NK-92 treated with Interleukin-12 subunit alpha and Interleukin-12 subunit beta, amount 100 ng/mL, for 24 hours (cell line): ENCODE results near the gene OMD.
"Not testable (repeated sequence)": the region's sequence is repeated elsewhere in the genome, so short reads cannot be mapped to it uniquely, and the experiment has no call there.

Experiments used
- DNase-seq: peaks from one replicate; lab custom pipeline; 2025; lab: John Stamatoyannopoulos, UW

Gene OMD

DNA sequence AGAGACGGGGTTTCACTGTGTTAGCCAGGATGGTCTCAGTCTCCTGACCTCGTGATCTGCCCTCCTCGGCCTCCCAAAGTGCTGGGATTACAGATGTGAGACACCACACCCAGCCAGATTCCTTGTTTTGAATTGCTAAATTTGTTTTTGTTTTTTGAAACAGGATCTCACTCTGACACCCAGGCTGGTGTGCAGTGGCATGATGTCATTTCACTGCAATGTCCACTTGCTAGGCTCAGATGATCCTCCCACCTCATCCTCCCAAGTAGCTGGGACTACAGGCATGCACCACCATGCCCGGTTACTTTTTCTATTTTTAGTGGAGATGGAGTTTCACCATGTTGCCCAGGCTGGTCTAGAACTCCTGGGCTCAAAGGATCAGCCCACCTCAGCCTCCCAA is 13.1 kb downstream of the OMD start:
- DNase-seq = not testable (repeated sequence)

DNA sequence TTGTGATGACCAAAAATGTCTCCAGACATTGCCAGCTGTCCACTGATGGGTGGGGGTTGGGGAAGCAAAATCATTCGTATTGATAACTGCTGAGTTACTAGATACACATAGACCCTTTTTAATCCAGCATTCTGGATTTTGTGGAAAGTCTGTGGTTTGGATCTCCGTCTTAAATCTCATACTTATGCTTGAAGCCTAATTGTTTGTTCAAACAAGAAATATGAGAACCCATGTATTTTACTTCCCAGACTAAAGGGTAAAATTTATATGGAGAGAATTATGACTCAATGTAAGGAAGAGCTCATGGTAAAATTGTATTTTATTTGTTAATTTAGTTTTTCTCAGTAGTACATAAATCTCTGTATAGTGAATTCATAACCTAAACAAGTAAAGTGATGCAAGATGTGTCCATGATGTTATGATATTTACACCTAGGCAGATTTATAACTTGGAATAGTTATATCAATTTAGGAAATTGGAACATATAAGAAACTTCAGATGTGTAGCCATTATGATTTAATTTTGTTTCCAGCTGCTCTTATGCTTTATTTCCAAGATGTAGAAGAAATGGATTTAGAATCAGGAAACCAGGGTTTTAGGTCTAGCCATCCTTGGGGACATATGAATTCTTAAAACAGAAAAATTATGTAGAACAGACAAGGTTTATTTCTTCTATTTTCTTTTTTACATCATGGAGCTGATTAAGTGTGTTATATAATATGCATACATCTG is 15.4 kb downstream of the OMD start:
- no peak for DNase-seq

DNA sequence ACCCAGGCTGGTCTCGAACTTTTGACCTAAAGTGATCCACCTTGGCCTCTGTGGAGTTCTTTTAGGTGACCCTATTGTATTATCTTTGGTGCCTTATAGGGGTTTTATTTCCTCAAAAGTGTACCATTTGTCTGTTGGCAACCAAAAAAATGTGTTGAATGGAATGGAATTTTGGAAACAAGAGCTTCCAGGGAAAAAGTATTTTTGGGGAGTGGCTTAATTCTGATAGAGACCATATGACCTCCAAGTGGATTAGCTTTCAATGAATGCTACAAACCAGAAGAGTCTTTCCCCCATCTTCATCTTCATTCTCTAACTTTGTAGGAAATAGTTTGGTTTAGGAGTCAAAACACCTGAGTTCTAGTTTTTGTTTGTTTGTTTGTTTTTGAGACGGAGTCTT is 16.5 kb downstream of the OMD start:
- DNase-seq = no peak

DNA sequence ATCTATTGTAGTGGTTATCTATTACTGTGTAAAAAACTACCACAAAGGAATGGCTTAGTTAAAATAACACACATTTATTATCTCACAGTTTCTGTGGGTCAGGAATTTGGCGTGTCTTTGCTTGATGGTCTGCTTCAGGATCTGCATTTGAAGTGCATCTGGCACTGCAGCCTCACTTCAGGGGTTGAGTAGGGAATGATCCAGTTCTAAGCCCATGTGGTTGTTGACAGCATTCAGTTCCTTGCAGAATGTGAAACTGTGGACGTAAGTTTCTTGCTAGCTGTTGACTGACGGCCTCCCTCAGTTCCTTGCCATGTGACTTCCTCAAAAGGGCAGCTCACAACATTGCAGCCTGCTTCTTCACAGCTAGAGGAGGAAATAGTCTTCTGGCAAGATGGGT is 17.8 kb downstream of the OMD start:
- DNase-seq = no peak

DNA sequence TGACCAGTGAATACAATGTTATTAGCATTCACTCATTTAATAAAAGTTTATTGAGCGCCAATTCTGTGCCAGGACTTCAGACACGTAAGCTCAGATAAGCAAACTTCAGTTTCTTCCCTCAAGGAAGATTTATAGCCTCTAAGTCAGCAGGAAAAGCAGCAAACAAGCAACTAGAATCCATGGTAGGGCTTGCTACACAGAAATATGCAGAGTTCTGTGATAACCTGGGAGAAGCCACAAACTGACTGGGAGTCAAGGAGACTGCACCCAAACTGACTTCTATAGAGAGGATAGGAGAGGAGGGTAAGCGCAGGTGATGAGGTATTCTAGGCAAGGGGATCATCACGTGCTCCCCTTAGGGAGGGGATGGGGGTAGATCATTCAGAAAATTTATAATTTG is 18.5 kb downstream of the OMD start:
- DNase-seq = no peak

DNA sequence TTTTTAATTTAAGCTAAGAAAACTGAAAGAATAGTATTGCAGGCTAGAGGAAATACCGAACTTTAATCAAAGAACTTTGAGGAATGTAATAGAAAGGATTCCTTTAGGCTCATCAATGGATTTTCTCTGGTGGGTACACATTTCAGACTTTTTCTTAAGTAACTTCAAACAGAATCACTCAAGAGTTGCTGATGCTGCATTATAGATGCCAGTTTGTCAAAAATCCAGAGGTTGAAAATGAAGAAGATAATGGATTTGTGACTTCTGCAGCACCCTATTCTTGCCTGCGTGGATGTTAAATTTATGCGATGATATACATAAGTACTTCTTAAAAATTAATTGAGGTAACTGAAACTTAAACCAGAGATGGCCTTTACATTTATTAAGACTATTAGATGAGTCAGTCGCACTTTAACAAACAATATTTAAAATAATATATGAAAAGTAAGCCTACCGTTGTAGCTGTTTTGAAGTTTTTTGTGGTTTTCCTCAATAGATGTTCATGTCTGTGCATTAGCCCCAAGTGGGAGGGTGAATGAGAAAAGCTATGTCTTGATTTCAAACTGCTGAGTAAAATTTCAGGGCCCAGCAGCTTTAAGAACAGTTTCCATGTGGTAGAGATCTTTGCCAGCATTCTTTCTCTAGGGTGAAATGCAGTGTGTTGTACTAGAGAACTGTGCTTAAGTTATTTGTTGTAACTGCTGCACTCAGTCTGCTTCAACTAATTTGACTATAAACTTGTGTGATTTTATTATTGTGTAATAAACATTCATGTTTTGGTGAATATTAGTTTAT is 20.0 kb downstream of the OMD start, which contains the start of gene OGN:
TSS of gene OGN (minus strand) at position 537 of the 795 bp plus-strand sequence. CDS start 1,171 bp downstream, outside the sequence.
- no peak for DNase-seq

DNA sequence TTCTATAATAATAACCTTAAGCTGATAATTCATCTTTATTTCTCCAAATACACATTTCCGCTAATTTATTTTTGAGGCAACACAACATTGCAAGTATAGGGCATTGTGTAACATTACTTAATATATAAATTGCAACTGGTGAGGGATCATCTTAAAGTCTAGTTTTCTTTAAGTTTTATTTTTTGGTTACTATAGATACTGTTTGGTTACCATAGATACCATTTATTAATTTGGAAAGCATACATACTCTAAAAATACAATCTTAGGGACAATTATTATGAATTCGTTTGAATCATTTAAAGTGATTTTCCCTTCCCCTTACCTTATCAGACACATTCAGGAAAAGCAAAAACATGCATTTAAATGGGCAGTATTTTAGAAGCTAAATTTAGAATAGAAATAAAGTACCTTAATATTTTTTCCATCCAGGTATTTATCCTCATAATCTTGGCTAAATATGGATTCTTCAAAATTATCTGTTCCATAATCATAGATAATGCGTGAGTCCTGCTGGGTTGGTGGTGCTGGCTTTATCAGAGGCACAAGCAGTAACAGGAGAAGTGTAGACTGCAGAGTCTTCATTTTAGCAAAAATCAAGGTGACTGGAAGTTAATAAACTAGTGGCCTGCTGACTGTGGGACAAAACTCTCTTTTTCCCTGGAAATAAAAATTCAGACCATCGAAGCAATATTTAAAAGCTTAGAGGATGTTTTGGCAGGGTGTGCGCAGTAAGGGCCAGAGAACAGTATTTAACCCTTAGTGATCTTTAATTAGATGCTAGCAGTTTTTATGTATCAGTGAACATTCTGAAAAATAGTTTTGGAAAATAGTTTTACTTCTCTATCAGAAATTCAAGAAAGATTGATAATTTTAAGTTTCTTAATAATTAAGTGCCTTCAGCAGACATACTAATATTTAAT is 21.2 kb downstream of the OMD start:
- DNase-seq = no peak

DNA sequence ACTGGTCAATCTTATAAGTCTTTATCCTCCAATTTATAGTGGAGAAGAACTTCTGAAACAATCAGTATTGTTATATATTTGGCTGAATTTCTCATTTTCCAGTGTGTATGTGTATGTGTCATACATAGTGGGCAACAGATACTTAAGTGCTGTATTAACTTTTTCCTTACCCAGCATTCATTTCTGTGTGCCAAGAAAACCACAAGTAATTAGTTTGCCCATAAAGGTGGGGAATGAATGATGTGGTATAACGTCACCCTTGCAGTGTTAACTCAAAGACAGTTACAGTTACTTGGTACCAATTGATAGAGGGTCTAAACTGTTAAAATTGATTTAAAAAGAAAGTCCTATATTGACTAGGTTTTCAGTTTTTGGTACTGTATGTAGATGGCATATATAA is 21.9 kb downstream of the OMD start:
- DNase-seq = no peak

DNA sequence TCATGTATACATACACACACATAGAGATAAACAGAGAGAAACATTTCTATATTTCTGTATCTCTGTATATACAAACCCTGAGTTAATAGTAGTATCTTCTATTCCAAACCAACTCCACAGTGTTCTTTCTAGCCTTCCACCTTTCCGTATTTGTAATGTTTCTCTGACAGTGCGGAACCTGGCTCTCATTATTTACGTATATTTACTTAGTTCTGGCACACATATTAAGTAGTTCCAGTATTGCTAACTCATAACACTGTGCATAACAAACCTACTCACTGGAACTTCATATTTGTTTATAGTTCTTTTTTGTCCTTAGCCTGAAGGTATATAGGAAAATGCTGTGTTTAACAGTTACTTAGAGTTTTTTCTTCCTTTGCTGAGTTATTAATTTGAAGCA is 26.4 kb downstream of the OMD start:
- DNase-seq = no peak

DNA sequence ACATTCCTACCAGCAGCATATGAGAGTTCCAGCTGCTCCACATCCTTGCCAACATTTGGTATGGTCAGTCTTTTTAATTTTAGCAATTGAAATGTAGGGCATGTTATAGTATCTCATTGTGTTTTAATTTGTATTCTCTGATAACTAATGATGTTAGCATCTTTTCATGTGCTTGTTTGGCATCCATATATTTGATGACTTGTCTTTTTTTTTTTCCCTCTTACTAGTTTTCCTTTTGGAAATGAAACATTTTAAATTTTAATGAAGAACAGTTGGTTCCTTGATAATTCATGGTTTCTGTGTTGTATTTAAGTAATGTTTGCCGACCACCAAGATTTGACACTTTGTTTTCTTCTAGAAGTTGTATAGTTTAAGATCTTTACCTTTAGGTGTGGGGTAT is 28.7 kb downstream of the OMD start:
- DNase-seq = no peak

DNA sequence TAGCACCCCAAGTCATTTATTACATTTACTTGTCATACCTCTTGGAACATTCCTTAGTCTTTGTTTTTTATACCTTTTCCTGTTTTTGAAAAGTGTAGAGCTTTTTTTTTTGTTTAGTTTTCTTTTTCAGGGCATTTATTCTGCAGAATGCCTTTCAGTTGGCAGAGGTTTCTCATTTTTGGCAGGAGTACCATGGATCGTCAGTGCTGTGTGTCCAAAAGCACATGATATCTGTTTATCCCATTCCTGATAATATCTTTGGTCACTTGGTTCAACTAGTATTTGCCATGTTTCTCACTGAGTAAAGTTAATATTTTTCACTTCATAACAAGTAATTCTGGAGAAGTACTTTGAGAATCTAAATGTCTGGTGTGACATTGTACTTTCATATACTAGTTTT is 30.6 kb downstream of the OMD start:
- no peak for DNase-seq

DNA sequence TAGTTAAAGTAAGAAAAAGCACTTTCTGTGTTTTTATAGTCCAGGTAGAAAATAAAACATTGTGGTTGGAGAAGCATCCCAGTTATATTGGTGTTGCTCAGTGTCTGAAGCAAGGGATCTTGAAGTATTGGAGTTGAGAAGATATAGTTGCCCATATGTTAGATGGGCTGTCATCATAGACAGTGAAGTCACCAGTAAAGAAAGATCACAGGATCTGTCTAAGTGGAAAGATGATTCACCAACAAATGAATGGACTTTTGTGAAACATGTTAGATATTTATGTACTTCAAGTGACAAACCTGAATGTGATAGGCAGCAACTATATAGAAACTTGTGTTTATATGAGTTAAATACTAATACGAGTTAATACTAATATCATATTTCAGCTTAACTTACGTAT is 31.6 kb downstream of the OMD start:
- DNase-seq = no peak

DNA sequence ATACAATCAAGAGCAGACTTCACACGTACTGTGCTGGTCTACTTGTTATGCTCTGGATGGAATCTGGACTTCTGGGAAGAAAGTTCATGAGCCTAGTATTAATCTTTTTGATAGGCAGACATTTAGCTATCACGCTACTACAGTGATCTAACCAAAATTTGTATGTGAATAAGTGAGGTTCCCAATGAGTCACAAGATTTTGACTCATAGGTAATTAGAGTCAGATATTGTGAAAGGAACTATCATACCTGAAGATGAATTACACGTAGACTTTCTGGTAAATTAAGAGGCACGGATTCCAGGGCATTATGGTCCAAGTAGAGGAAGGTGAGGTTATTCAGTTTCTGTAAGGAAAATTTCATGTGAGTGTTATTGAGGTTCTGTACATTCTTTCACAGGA is 38.3 kb downstream of the OMD start:
- no peak for DNase-seq

DNA sequence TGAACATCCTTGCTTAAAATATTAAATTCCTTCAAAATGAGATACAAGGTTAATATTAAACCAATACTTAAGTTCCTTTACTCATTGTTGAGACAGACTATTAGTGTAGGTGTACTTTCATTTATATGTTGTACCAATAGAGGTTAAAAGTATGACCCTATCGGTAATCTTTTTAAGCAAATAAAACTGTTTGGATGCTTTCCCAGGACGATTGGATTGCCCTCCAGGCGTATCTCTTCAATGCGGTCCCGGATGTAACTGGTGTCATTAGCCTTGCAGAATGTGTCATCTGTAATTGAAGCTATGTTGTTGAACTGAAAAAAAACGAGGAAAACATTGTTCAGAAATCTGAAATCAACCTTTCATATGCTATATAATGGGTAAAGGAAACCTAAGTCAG is 38.8 kb downstream of the OMD start:
- no peak for DNase-seq

DNA sequence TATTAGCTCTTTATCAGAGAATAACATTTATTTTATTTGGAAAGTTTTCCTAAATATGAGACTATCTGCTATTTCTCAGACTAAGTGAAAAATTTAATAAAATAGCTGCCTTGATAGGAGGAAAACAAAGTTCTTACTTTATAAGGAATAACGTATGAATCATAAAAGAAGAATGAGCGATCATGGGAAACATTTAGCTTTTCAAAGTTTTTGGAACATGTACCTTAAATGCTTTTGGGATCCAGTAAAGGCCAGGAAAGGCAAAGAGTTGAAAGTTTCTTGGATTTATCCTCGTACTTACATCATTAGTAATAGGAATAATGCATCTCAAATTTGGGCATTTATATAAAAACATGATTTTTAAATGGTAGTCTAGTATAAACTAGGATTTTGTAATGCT is 39.3 kb downstream of the OMD start:
- no peak for DNase-seq

DNA sequence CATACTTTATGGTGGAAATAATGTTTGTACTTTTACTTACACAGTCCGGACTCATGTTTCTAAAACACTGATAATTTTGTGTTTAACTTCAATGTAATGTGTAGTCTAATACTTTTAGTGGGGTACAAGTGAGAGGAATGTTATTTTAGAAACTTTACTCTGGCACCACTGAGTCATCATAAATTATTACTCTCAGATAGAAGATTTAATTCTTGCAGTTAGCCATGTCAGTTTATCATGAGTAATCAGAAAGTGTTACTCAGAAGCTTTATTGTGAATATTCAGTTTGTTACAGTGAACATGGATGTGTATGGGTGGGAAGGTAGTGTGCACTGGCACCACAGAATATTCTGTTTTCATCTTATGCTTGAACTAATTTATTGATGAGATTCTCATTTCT is 39.9 kb downstream of the OMD start:
- no peak for DNase-seq

DNA sequence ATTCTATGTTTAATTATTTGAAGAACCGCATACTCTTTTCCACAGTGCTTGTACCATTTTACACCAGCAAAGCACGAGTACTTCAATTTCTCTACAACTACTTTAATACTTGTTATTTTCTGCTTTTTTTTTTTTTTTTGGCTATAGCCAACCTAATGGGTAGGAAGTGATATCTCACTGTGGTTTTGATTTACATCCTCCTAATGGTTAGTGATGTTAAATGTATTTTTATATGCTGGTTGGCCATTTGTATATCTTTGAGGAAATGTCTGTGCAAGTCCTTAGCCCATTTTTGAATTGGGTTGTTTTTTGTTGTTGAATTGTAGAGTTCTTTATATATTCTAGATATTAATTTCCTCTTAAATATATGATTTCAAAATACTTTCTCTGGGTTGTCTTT is 42.5 kb downstream of the OMD start:
- no peak for DNase-seq

DNA sequence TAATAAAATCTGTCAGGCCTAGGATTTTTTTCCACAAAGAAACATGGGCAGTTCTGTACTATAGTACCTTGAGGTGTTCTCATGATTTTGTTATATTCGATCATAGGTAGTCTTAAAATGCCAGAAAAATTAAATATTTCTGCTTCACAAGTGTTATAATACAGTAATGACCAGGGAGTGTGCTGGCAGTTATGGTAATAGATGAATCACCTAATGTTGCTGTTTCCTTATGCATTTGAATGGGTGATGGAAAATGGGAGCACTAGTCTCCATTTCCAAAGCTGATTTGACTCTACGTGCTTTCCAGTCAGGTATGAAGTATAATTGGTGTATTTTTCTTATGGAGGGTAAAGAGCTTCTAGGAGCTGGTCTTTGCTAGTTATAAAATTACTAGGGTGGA is 43.7 kb downstream of the OMD start:
- no peak for DNase-seq

DNA sequence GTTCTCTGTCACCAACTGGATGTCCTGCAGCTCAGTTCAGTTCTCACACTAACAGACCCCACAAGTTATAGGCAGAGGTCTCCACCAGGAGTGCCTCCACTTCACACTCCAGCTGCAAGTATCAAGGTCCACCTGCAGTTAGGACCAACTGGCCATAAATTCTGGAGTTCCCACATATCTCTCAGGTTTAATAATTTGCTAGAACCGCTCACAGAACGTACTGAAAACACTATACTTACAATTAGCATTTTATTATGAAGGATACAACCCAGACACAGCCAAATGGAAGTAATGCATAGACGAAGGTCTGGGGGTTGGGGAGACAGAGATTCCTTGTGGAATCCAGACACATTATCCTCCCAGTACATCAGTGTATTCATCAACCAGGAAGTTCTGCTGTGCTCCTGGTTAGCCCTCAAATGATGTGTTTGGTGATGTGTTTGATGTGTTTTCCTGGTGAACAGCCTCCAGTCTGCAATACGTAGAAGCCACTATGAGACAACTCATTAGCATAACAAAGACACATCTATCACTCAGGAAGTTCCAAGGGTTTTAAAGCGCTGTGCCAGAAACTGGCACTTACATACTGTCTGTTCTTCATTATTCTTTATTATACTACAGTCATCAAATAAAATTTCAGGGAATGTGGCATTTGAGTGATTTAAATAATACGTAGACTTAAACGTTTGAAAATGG is 45.3 kb downstream of the OMD start:
- DNase-seq = no peak

DNA sequence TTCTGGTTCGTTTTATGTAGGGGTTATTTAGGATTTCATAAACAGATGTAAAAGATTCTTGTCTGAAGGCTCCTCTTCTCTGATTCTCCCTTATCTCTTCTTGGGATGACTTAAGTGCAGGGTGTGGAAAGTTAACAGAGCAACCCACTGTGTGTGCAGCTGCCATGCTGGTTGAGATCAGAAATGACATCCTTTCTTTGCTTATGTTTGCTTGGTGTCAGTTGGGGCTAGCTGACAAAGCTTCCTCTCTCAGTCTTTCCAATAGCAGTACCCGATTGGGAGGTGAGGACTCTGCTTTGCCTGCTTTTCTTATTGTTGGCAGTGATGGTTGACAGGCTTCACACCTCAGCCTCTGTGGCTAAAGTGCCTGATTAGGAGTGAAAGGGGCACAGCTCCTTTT is 46.4 kb downstream of the OMD start:
- DNase-seq = no peak

DNA sequence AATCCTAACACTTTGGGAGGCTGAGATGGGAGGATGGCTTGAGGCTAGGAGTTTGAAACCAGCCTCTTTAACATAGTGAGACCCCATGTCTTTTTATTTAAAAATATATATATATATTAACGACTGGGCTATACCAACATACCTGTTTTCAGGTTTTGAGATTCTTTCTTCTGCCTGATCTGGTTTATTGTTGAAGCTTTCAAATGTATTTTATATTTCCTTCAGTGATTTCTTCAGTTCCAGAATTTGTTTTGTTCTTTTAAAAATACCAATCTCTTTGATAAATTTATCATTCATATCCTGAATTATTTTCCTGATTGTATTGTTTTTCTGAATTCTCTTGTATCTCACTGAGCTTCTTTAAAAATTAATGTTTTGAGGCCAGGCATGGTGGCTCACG is 51.1 kb downstream of the OMD start:
- DNase-seq = no peak

DNA sequence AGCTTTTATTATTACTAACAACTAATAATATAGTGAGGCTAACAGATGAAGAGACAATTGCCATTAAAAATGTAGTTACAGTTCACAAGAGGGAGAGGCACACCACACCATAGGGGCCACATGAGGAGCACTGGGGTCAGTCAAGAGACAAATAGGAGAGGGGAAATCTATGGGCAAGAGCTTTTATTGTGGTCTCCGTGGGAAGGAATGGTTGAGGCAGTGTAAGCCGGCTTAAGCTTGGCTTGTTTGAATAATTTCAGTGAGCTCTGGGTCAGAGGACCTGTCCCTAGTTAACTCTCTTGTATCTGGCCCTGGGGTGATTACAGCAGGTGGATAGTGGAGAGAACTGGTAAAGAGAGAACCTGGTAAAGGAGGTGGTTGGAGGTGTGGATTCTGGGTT is 55.2 kb downstream of the OMD start:
- DNase-seq = no peak
